A673 (cell line): ENCODE results near the gene HDAC4. TPM values are rescaled to one million over a fixed set of nuclear protein-coding genes. Genes with fewer than 3 reads are reported as not detected.

ENCODE experiments used
- BruUV-seq: library from RNA; stranded (reverse); fragments of 400-500 nt; replicated peaks from 2 replicates; lab custom pipeline; 2021; lab: Mats Ljungman, UMichigan
- CTCF ChIA-PET: fragments of 300-600 bp; sonication (Branson Sonifier 250); formaldehyde crosslinking; loops from one replicate; lab custom pipeline; 2022; ENCODE audit warnings: antibody characterized with exemption; lab: Charles Lee
- POLR2A ChIA-PET: fragments of 300-600 bp; sonication (Branson Sonifier 250); formaldehyde crosslinking; loops from one replicate; lab custom pipeline; 2022; ENCODE audit warnings: antibody characterized with exemption; ENCODE audit not compliant: low non-redundant PET; lab: Charles Lee
- DNase-seq: peaks from one replicate; pipeline ENCODE4 v3.0.0-alpha.2; 2015; ENCODE audit warnings: low spot score
- H3K27ac ChIP-seq: fragments of 200-600 bp; sonication (generic); 2 replicates; pipeline ENCODE4 v1.5.1; 2016; ENCODE audit warnings: mixed run types, low read depth, mild to moderate bottlenecking, mixed read lengths, antibody characterized with exemption, low read length; ENCODE audit not compliant: poor library complexity, severe bottlenecking
- H3K27me3 ChIP-seq: fragments of 200-600 bp; sonication (generic); replicated peaks from 2 replicates; pipeline ENCODE4 v1.6.1; 2017; ENCODE audit warnings: mixed run types, low read depth, mild to moderate bottlenecking, mixed read lengths, antibody characterized with exemption, low read length; ENCODE audit not compliant: insufficient read depth, poor library complexity
- H3K36me3 ChIP-seq: fragments of 200-600 bp; sonication (generic); 2 replicates; pipeline ENCODE4 v1.6.1; 2016; ENCODE audit warnings: mixed run types, mild to moderate bottlenecking, mixed read lengths, antibody characterized with exemption, low read length; ENCODE audit not compliant: insufficient read depth, poor library complexity, severe bottlenecking
- H3K4me1 ChIP-seq: fragments of 200-600 bp; sonication (generic); 2 replicates; pipeline ENCODE4 v1.6.1; 2017; ENCODE audit warnings: mixed run types, mild to moderate bottlenecking, mixed read lengths, antibody characterized with exemption, low read length; ENCODE audit not compliant: insufficient read depth, poor library complexity, severe bottlenecking
- H3K4me3 ChIP-seq: fragments of 200-600 bp; sonication (generic); 2 replicates; pipeline ENCODE4 v1.5.1; 2016; ENCODE audit warnings: low read depth, mixed run types, mild to moderate bottlenecking, mixed read lengths, low read length; ENCODE audit not compliant: poor library complexity, severe bottlenecking
- H3K9me3 ChIP-seq: fragments of 200-600 bp; sonication (generic); 2 replicates; pipeline ENCODE4 v1.6.1; 2016; ENCODE audit warnings: mixed run types, low read depth, mild to moderate bottlenecking, mixed read lengths, antibody characterized with exemption, low read length; ENCODE audit not compliant: poor library complexity, severe bottlenecking
- EZH2 ChIP-seq: fragments of 200-600 bp; sonication (generic); IDR thresholded peaks from 2 replicates; pipeline ENCODE4 v1.6.1; 2017; ENCODE audit warnings: borderline replicate concordance, low read depth, mild to moderate bottlenecking, mixed read lengths, antibody characterized with exemption, low read length; ENCODE audit not compliant: poor library complexity, severe bottlenecking
- intact Hi-C: fragments of 100-400 bp; cut with micrococcal nuclease; formaldehyde crosslinking; loops from one replicate; pipeline ENCODE4 v1.10.0; 2022; ENCODE audit not compliant: unreplicated experiment
- total RNA-seq: library from RNA; stranded (reverse); gene quantifications from 2 replicates; pipeline ENCODE4 v1.2.3, GENCODE V29; 2021
- TF ChIP-seq, protein P1 (sequence below): fragments of 300-800, 200-600 bp; sonication (generic); conservative IDR thresholded peaks from 2 replicates; pipeline ENCODE4 v1.5.1; 2017; ENCODE audit warnings: low read depth, mild to moderate bottlenecking, antibody characterized with exemption, low read length, moderate library complexity, mixed read lengths

Gene HDAC4
- total RNA-seq, 1 experiment from 2014 or later = 40.0 TPM

DNA sequence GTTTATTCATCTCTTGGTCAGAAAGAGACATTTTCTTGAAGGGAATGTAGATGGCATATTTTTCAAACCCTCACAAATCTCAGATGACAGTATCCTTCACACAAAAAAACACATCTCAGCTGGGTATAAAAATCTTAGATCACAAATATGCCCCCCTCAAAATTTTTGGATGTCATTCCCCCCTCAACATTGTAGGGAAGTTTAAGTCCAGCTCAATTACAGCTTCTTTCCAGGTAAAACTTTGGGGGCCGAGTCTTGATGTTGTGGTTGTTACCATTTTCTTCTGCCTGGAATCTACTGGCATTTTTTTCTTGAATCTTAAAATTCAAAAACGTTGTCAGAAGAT, 46.1 kb downstream of the HDAC4 start:
- no peaks in the 10 kb centered on the region for H3K27me3 ChIP-seq
- peaks cover 7% of the 10 kb centered on the region for H3K36me3 ChIP-seq
- intact Hi-C loops = no loop called here
- H3K27ac ChIP-seq = no peak overlapping the region
- no peak for DNase-seq
- H3K9me3 ChIP-seq = peaks cover 13% of the 10 kb centered on the region
- H3K4me3 ChIP-seq = no peak overlapping the region
- ChIA-PET POLR2A (no interaction called here), CTCF (no interaction called here)
- no TSS peak for BruUV-seq
- TF ChIP-seq EZH2 = no peak
- TF ChIP-seq, protein P1, sequence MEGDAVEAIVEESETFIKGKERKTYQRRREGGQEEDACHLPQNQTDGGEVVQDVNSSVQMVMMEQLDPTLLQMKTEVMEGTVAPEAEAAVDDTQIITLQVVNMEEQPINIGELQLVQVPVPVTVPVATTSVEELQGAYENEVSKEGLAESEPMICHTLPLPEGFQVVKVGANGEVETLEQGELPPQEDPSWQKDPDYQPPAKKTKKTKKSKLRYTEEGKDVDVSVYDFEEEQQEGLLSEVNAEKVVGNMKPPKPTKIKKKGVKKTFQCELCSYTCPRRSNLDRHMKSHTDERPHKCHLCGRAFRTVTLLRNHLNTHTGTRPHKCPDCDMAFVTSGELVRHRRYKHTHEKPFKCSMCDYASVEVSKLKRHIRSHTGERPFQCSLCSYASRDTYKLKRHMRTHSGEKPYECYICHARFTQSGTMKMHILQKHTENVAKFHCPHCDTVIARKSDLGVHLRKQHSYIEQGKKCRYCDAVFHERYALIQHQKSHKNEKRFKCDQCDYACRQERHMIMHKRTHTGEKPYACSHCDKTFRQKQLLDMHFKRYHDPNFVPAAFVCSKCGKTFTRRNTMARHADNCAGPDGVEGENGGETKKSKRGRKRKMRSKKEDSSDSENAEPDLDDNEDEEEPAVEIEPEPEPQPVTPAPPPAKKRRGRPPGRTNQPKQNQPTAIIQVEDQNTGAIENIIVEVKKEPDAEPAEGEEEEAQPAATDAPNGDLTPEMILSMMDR = no peak
- no peaks in the 10 kb centered on the region for H3K4me1 ChIP-seq

DNA sequence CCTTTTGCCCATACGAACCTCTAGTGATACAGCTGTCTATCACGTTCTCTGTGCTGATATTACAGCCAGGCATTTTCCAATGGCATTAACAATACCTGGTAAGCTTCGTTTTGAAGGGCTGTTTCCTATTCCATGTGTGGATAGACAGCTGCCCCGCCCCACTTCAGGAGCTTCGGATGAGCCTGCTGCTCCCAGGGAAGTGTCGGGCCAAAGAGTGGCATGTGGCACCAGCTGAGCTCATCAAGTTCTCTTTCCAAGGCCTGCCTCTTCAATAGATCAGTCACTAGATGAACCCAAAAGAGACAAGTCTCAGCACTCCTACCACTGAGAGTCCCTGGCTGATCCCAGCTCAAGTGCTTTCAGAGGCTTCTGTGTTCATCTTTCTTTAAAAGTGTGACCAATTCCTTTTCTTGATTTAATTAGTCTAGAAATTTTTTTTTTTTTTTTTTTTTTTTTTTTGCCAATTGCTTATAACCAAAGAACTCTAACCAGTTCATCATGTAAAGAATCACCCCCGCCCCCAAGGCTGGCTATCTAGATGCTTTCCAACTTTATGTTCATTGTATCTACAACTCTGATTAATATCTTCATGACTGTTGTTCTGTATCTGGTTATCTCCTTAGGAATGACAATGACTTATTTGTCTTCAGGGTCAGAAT, 46.6 kb downstream of the HDAC4 start:
- POLR2A ChIA-PET = no interaction called here
- no TSS peak for BruUV-seq
- no peak overlapping the region for H3K4me3 ChIP-seq
- CTCF ChIA-PET = no interaction called here
- H3K36me3 ChIP-seq = peaks cover 7% of the 10 kb centered on the region
- no peak for DNase-seq
- H3K4me1 ChIP-seq = no peaks in the 10 kb centered on the region
- H3K9me3 ChIP-seq = peaks cover 13% of the 10 kb centered on the region
- no peaks in the 10 kb centered on the region for H3K27me3 ChIP-seq
- TF ChIP-seq, protein P1 = no peak
- TF ChIP-seq EZH2 = no peak
- intact Hi-C loops = no loop called here
- H3K27ac ChIP-seq = no peak overlapping the region

DNA sequence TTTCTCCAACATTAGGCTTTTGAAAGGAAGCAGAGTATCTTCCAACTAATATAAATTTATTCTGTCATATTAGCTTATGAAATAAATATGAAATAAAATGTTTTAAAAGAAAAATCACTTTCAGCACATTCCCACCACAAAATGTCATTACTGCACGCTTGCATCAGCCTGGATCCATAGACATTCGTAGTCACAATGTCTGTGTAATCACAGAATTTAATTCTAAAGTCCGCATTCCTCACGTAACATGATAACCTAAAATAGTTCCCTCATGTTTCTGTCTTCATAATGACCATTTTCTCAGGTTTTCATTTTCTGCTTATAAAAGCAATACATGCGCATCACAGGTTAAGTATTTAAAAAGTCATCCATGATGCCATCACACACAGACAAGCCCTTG, 47.1 kb downstream of the HDAC4 start:
- no peak for DNase-seq
- no peak overlapping the region for H3K27ac ChIP-seq
- H3K4me3 ChIP-seq = no peak overlapping the region
- no peaks in the 10 kb centered on the region for H3K27me3 ChIP-seq
- peaks cover 7% of the 10 kb centered on the region for H3K36me3 ChIP-seq
- ChIA-PET POLR2A (no interaction called here), CTCF (no interaction called here)
- TF ChIP-seq, protein P1 = no peak
- TF ChIP-seq EZH2 = no peak
- no peaks in the 10 kb centered on the region for H3K4me1 ChIP-seq
- intact Hi-C loops = no loop called here
- H3K9me3 ChIP-seq = peaks cover 13% of the 10 kb centered on the region
- BruUV-seq = no TSS peak
